Neural progenitor cell (in vitro differentiated cells): Measurements from ENCODE around the gene CORO7. TPM values are rescaled to one million over a fixed set of nuclear protein-coding genes. Genes with fewer than 3 reads are reported as not detected.

ENCODE experiments used
- DNase-seq: peaks from one replicate; pipeline ENCODE4 v3.0.0-alpha.2; 2016; ENCODE audit warnings: low spot score
- H2AFZ ChIP-seq: fragments of 200-600 bp; sonication (generic); replicated peaks from 2 replicates; pipeline ENCODE4 v1.6.1; 2016; ENCODE audit warnings: antibody characterized with exemption
- H3F3A ChIP-seq: fragments of 200-600 bp; sonication (generic); 2 replicates; pipeline ENCODE4 v1.6.1; 2016; ENCODE audit warnings: antibody characterized with exemption, low read depth
- H3K27ac ChIP-seq: fragments of 200-600 bp; sonication (generic); 2 replicates; pipeline ENCODE4 v1.5.1; 2016; ENCODE audit warnings: mild to moderate bottlenecking
- H3K27me3 ChIP-seq: fragments of 200-600 bp; sonication (generic); 2 replicates; pipeline ENCODE4 v1.6.1; 2016; ENCODE audit warnings: mild to moderate bottlenecking, moderate library complexity
- H3K36me3 ChIP-seq: fragments of 200-600 bp; sonication (generic); 2 replicates; pipeline ENCODE4 v1.5.1; 2016
- H3K4me1 ChIP-seq: fragments of 200-600 bp; sonication (generic); 2 replicates; pipeline ENCODE4 v1.6.1; 2016; ENCODE audit warnings: mixed run types
- H3K4me2 ChIP-seq: fragments of 200-600 bp; sonication (generic); 2 replicates; pipeline ENCODE4 v1.6.1; 2016
- H3K4me3 ChIP-seq: fragments of 200-600 bp; sonication (generic); 2 replicates; pipeline ENCODE4 v1.5.1; 2016
- H3K79me2 ChIP-seq: fragments of 200-600 bp; sonication (generic); 2 replicates; pipeline ENCODE4 v1.6.1; 2016; ENCODE audit warnings: low read depth
- H3K9ac ChIP-seq: fragments of 200-600 bp; sonication (generic); 2 replicates; pipeline ENCODE4 v1.6.1; 2016
- H3K9me3 ChIP-seq: fragments of 200-600 bp; sonication (generic); 2 replicates; pipeline ENCODE4 v1.5.1; 2016; ENCODE audit warnings: low read depth
- H4K20me1 ChIP-seq: fragments of 200-600 bp; sonication (generic); 2 replicates; pipeline ENCODE4 v1.6.1; 2016; ENCODE audit warnings: low read depth
- H3K27ac Mint-ChIP-seq: 3 replicates; pipeline ENCODE4 v1.8.0; 2021; ENCODE audit warnings: mixed read lengths
- H3K27me3 Mint-ChIP-seq: 2 replicates; pipeline ENCODE4 v1.8.0; 2022; ENCODE audit warnings: low read depth, mild to moderate bottlenecking, inconsistent platforms, moderate library complexity, mixed read lengths; ENCODE audit not compliant: insufficient read depth
- H3K36me3 Mint-ChIP-seq: 3 replicates; pipeline ENCODE4 v1.8.0; 2021; ENCODE audit warnings: mixed read lengths
- H3K4me1 Mint-ChIP-seq: 3 replicates; pipeline ENCODE4 v1.8.0; 2021; ENCODE audit warnings: mixed read lengths
- H3K4me3 Mint-ChIP-seq: 3 replicates; pipeline ENCODE4 v1.8.0; 2021; ENCODE audit warnings: mild to moderate bottlenecking, moderate library complexity, mixed read lengths
- H3K9me3 Mint-ChIP-seq: 3 replicates; pipeline ENCODE4 v1.8.0; 2020; ENCODE audit warnings: mixed read lengths
- CTCF ChIP-seq: fragments of 200-600 bp; sonication (generic); IDR thresholded peaks from 2 replicates; pipeline ENCODE4 v1.5.1; 2017; ENCODE audit warnings: antibody characterized with exemption, mild to moderate bottlenecking
- EZH2 ChIP-seq: fragments of 200-600 bp; sonication (generic); IDR thresholded peaks from 2 replicates; pipeline ENCODE4 v1.6.1; 2017; ENCODE audit warnings: antibody characterized with exemption, mild to moderate bottlenecking, moderate library complexity
- EZH2phosphoT487 ChIP-seq: fragments of 200-600 bp; sonication (generic); IDR thresholded peaks from 2 replicates; pipeline ENCODE4 v1.6.1; 2017; ENCODE audit warnings: antibody characterized with exemption
- total RNA-seq: library from RNA; depleted of rRNA; stranded (reverse); fragments of >200 nt; gene quantifications from 2 replicates; pipeline ENCODE4 v1.2.3, GENCODE V29; 2015; ENCODE audit warnings: low replicate concordance

The CORO7 gene
- total RNA-seq, 1 donor from 2014 or later, result 6.8 TPM

- no peaks in the 10 kb centered on the region for H3K9me3 Mint-ChIP-seq
- Histone ChIP-seq H3K27ac (no peak overlapping the region), H3K36me3 (no peaks in the 10 kb centered on the region), H3K4me2 (peak overlapping the region; percentile 20), H3K9ac (no peak overlapping the region), H3K4me1 (peaks cover 29% of the 10 kb centered on the region), H3K9me3 (no peaks in the 10 kb centered on the region), H2AFZ (no peak overlapping the region), H3K79me2 (peaks cover 34% of the 10 kb centered on the region), H3K4me3 (no peak overlapping the region), H3F3A (peaks cover 26% of the 10 kb centered on the region), H4K20me1 (peaks cover 71% of the 10 kb centered on the region), H3K27me3 (peaks cover 20% of the 10 kb centered on the region)
- TF ChIP-seq EZH2, result no peak
- TF ChIP-seq EZH2phosphoT487, result no peak
- TF ChIP-seq CTCF, result no peak
- H3K36me3 Mint-ChIP-seq, result no peaks in the 10 kb centered on the region
- peak; percentile 43 for DNase-seq
- H3K27ac Mint-ChIP-seq, result no peak overlapping the region
- H3K27me3 Mint-ChIP-seq, result peaks cover 7% of the 10 kb centered on the region
- H3K4me1 Mint-ChIP-seq, result peaks cover 27% of the 10 kb centered on the region
- peak overlapping the region; percentile 83 for H3K4me3 Mint-ChIP-seq
These were observed 97.9 kb downstream of the CORO7 start for GRCh38 chr16:4318451-4318910.

DNA sequence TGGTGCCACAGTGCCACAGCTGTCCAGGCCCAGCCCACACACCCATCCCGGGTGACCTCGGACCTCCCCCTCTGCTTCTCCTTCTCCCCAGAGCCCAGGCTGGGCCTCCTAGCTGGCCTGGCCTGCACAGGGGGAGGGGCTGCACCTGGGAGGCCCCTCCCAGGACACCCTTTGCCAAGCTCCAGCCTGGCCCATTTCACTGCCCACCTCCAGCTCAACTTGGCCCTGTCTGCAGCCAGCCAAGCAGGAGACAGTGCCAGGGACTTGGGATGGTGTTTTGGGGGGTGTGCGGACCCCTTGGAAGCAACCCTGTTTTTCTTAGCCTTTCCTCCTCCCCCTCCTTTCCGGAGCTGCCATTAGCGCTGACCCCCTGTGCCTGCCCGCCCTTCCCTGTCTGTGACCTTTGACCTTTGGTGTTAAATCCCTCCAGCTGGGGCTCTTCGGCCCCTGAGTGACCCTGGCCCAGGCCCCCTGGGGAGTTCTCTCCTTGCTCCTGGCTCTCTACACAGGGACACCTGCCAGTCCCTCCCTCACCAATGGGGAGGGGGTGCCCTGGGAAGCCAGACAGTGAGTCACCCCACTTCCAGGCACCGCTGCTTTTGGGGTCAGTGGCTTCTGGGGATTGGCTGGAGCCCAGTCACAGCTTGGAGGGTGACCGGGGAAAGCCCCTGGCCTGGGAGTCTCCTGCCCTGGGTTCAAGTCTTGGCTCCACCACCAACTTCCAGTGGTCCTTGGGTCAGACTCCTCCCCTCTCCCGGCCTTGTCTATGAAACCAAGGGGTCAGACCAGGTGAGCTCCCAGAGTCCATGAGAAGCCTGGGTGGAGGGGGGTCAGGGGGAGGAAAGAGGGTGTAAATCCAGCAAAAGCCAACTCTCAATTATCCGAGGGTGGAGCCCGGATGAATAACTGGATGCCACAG lies 98.6 kb downstream of the CORO7 start:
- Mint-ChIP-seq H3K4me1 (peaks cover 27% of the 10 kb centered on the region), H3K27ac (no peak overlapping the region), H3K4me3 (peak overlapping the region; percentile 83), H3K9me3 (no peaks in the 10 kb centered on the region), H3K27me3 (peaks cover 7% of the 10 kb centered on the region), H3K36me3 (no peaks in the 10 kb centered on the region)
- H3K27ac ChIP-seq, result no peak overlapping the region
- peak; percentile 84 for DNase-seq
- no peaks in the 10 kb centered on the region for H3K9me3 ChIP-seq
- no peak overlapping the region for H2AFZ ChIP-seq
- H4K20me1 ChIP-seq, result peaks cover 64% of the 10 kb centered on the region
- H3K36me3 ChIP-seq, result no peaks in the 10 kb centered on the region
- H3K4me2 ChIP-seq, result peak overlapping the region; percentile 99
- peak overlapping the region; percentile 98 for H3K4me3 ChIP-seq
- H3F3A ChIP-seq, result peaks cover 28% of the 10 kb centered on the region
- peaks cover 29% of the 10 kb centered on the region for H3K4me1 ChIP-seq
- no peak overlapping the region for H3K9ac ChIP-seq
- peaks cover 34% of the 10 kb centered on the region for H3K79me2 ChIP-seq
- no peak for TF ChIP-seq CTCF
- TF ChIP-seq EZH2, result no peak
- TF ChIP-seq EZH2phosphoT487, result no peak
- peaks cover 27% of the 10 kb centered on the region for H3K27me3 ChIP-seq

DNA sequence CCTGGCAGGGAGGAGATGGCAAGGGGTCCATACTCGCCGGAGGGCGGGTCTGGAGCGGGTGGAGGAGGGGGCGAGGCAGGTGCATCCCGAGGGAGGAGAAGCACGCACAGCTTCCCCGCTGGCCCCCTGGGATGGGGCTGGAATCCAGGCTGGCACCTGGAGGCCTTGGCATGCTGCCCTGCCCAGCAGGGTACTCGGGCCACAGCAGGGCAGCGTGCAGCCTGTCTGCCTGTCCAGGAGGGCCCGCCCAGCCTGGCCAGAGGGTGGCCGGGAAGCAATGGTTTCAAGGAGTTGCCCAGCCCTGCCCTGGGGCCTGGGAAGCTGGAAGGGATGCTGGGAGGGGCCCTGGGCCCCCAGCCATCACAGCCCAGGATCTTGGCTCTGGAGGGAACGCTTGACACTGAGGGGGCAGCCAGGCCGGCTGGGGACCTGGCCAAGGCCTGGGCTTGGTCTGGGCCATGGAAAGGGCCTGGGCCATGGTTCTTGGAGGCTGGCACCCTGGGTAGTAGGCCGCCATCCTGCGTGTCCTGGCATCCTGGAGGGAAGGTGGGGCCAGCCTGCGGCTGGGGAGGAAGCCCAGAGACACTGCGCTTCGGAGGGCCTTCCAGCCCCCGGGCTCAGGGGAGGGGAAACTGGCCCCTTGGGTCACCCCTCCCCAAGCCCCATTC lies 99.4 kb downstream of the CORO7 start:
- Histone ChIP-seq H3K36me3 (no peaks in the 10 kb centered on the region), H2AFZ (no peak overlapping the region), H3K9me3 (no peaks in the 10 kb centered on the region), H3K4me2 (peak overlapping the region; percentile 99), H3K27me3 (peaks cover 32% of the 10 kb centered on the region), H3K9ac (no peak overlapping the region), H3K4me1 (peaks cover 29% of the 10 kb centered on the region), H3F3A (peaks cover 28% of the 10 kb centered on the region), H4K20me1 (peaks cover 56% of the 10 kb centered on the region), H3K27ac (no peak overlapping the region), H3K4me3 (peak overlapping the region; percentile 98), H3K79me2 (peaks cover 34% of the 10 kb centered on the region)
- Mint-ChIP-seq H3K27me3 (peaks cover 7% of the 10 kb centered on the region), H3K36me3 (no peaks in the 10 kb centered on the region), H3K9me3 (no peaks in the 10 kb centered on the region), H3K4me1 (peaks cover 27% of the 10 kb centered on the region), H3K27ac (no peak overlapping the region), H3K4me3 (peak overlapping the region; percentile 86)
- DNase-seq, result no peak
- TF ChIP-seq EZH2phosphoT487 (no peak), CTCF (no peak), EZH2 (no peak)
